Cortex of kidney (tissue), 1 donor: Measurements from ENCODE around the gene SLC20A1.
"Not testable (repeated sequence)": the region's sequence is repeated elsewhere in the genome, so short reads cannot be mapped to it uniquely, and the experiment has no call there.

Experiments used
- DNase-seq: peaks from one replicate; lab custom pipeline; 2025; lab: John Stamatoyannopoulos, UW

The SLC20A1 gene, protein sequence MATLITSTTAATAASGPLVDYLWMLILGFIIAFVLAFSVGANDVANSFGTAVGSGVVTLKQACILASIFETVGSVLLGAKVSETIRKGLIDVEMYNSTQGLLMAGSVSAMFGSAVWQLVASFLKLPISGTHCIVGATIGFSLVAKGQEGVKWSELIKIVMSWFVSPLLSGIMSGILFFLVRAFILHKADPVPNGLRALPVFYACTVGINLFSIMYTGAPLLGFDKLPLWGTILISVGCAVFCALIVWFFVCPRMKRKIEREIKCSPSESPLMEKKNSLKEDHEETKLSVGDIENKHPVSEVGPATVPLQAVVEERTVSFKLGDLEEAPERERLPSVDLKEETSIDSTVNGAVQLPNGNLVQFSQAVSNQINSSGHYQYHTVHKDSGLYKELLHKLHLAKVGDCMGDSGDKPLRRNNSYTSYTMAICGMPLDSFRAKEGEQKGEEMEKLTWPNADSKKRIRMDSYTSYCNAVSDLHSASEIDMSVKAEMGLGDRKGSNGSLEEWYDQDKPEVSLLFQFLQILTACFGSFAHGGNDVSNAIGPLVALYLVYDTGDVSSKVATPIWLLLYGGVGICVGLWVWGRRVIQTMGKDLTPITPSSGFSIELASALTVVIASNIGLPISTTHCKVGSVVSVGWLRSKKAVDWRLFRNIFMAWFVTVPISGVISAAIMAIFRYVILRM

DNA sequence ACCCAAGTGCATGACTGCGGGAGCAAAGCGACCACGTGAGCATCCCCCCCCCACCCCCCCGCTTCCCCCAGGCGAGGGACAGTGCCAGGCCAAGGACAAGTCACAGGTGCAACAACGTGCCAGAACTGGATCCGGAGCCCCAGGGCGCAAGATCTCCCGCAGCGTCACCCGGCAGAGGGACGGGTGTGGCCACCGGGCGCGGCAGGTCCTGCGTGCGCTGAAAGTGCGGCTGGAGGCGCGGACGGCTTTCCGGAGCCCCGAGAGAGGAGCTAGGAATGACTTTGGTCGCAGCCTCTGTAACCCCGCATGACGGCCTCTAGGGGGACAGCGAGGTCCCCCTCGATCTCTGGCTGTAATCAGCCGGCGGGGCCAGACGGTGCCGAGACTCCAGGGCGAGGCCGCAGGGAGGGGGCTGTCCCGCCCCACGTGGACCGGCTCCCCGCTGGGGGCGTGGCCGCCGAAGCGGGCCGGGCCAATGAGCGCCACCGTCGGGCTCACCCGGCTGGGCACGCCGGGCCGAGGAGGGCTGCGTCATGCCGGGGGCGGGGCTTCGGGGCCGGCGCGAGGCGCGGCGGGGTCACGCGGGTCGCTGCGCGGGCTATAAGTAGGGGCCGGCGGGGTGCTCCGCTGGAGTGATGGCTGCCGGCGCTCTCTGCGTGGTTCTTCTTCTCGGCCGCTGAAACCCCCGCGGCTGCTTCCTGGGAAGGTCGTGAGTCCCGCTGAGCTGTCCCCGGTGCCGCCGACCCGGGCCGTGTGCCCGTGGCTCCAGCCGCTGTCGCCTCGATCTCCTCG lies at the start of gene SLC20A1:
SLC20A1 (plus strand) TSS at position 630 of the 792 bp plus-strand sequence. CDS start 890 bp downstream, outside the sequence.
- peak; percentile 90 for DNase-seq

DNA sequence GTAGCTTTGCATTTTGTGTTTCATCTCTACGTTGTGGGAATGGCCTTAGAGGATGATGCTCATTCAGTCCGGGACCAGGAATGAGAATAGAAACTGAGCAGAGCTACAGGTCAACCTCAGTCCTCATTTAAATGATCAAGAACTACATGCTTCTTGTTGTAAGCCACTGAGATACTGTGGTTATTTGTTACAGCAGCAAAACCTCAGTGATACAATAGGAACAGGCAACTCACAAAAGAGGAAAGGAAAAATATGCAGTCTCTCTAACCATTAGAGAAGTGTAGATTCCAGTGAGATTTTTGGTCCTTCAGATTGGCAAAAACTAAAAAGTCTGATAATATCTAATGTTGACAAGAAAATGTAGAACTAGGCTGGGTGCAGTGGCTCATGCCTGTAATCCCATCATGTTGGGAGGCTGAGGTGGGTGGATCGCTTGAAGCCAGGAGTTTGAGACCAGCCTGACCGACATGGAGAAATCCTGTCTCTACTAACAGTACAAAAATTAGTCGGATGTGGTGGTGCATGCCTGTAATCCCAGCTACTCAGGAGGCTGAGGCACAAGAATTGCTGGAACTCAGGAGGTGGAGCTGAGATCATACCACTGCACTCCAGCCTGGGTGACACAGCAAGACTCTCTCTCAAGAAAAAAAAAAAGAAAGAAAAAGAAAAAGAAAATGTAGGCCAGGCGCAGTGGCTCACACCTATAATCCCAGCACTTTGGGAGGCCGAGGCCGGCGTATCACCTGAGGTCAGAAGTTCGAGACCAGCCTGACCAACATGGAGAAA lies 48.0 kb upstream of the SLC20A1 start:
- no peak for DNase-seq

DNA sequence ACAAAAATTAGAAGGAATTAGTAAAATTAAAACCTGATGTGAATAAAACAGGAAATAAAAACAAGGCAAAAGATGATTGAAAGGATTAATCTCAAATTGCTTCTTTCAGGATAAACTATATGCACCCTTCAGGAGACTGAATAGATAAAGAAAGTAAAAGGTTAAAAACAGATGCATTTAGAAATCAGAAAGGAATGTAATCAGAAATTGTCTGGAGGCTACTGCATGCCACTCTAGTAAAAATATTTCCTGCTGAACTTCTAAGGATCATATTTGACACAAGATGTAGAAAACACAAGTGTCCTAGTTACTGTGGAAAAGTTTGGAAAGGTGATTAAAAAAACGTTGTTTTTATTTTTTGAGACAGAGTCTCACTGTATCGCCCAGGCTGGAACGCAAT lies 45.1 kb upstream of the SLC20A1 start:
- no peak for DNase-seq

DNA sequence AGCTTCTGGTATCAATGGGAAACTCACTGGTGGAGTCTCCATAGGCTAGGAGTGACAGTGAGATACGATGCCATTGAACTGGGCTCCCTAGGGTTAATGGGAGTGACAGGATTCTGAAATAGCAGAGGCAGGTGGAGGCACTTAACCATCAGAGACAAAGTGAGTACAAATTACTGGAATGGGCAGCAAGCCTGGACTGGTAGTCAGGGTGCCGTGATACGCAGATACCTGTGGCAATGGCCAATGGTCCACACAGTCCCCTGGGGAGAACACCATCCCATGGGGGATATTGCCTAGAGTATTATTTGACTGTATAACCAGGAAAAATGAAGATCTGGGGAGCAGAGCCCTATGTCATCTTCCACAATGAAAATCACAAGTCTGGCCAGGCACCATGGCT lies 44.0 kb upstream of the SLC20A1 start:
- no peak for DNase-seq

DNA sequence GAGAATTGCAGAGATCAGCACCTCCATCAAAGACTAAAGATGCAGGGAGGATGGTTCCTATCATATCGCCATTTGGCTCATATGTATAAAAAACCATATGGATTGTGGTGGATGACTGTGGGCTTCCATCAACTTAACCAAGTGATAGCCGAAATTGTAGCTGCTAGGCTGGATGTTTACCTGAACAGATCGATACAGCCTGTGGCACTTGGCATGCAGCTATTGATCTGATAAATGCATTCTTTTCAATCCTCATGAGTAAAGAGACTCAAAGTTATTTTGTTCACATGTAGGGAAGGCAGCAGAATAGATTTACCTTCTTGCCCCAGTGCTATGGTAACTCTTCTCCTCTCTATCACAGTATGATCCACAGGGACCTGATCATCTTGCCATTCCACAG lies 42.8 kb upstream of the SLC20A1 start:
- DNase-seq = no peak

DNA sequence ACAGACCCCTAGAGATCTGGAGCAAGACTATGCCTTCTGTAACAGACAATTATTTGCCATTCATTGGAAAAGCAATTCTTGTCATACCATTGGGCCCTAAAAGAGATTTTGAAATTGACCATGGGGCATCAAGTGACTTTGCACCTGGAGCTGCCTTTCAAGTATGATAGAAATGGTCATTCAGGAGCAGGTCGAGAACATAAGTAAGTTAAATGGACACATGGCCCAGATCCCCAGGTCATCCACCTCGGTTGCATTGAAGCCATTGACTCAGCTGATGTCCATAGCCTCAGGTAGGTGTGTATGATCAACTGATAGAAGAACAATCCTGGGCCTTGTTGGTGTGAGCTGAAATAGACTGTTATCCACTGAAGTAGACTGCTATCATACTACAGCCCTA lies 42.0 kb upstream of the SLC20A1 start:
- DNase-seq = no peak

DNA sequence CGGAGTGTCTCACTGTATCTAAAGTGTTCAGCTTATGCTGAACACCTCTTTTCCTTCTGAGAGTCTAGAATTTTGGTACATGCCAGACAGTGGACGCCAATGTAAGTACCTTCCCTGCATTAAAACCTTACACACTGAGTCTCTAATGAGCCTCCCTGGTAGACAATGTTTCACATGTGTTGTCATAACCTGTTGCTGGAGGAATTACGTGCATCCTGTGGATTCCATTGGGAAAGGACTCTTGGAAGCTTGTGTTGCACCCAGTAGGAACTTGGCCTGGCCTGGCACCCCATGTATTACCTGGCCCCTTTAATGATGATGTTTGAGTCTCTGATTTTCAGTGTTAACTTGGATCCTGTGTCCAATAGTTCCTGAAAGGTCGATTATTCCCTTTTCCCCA lies 40.8 kb upstream of the SLC20A1 start:
- no peak for DNase-seq

DNA sequence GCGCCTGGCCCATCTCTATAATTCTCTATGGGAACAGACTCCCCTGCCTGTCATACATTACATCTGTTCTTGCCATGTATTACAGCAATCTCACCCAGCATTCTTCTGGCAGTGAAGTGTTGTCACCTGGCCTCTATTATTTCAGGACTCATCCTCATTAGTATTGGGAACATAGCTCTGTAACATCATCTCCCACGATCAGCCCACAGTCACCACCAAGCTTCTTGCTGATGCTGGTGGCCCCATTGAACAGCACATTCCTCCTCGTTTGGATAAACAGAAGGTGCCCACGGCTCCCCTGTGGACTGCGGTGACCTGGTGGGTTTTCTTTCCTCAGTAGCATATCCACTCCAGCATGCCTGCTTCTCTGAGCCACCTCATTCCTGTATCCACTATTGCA lies 39.8 kb upstream of the SLC20A1 start:
- no peak for DNase-seq

DNA sequence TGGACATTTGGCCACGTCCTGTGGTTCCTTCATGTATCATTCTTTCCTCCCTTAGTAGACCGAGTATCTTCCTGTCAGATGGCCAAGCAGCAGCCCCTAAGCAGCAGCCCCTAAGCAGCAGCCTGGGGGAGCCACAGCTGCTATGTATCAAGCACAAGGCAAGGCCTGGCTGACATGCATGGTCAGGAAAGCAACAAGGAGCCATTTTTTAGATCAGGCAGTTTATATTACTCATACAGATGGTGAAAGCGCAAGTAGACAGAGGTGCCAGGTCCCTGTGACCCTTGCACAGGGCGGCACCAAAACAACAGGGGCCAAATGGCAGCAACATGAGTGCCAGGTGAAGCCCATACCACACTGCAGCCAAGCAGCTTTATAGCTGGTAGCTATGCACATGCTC lies 39.2 kb upstream of the SLC20A1 start:
- no peak for DNase-seq

DNA sequence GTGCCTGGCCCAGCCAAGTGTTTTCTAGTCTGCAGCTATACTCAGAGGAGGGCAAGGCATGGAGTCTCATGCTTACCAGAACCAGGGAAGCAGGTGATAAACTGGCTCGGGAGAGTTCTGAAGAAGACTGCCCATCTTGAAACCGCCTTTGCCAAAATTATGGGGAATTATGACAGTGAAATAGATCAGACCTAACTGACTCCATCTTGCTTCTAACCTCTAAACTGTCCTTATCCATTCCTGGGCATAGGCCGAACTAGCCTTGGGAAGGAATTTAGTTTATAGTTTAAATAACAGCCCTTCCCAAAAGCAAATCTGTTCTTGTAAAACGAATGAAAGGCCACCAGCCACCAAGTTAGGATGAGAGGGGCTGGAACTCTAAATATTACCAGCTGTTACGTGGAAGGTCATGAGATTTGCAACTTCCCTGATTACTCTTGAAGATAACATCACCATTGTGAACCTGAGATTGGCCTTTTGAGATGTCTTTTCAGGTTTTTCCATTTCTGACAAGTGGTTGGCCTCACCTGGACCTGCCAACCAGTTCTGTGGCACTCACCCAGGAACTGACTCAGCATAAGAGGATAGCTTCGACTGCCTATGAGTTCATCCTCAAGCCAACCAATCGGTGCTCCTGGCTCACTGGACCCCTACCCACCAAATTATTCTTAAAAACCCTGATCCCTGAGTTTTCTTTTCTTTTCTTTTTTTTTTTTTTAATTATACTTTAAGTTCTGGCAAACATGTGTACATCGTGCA lies 37.9 kb upstream of the SLC20A1 start:
- DNase-seq = no peak

DNA sequence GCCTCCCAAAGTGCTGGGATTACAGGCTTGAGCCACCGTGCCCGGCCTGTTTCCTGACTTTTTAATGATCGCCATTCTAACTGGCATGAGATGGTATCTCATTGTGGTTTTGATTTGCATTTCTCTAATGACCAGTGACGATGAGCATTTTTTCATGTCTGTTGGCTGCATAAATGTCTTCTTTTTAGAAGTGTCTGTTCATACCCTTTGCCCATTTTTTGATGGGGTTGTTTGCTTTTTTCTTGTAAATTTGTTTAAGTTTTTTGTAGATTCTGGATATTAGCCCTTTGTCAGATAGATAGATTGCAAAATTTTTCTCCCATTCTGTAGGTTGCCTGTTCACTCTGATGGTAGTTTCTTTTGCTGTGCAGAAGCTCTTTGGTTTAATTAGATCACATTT lies 36.4 kb upstream of the SLC20A1 start:
- not testable (repeated sequence) for DNase-seq

DNA sequence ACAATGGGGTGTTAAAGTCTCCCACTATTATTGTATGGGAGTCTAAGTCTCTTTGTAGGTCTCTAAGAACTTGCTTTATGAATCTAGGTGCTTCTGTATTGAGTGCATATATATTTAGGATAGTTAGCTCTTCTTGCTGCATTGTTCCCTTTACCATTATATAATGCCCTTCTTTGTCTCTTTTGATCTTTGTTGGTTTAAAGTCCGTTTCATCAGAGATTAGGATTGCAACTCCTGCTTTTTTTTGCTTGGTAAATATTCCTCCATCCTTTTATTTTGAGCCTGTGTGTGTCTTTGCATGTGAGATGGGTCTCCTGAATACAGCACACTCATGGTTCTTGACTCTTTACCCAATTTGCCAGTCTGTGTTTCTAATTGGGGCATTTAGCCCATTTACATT lies 33.5 kb upstream of the SLC20A1 start:
- not testable (repeated sequence) for DNase-seq

DNA sequence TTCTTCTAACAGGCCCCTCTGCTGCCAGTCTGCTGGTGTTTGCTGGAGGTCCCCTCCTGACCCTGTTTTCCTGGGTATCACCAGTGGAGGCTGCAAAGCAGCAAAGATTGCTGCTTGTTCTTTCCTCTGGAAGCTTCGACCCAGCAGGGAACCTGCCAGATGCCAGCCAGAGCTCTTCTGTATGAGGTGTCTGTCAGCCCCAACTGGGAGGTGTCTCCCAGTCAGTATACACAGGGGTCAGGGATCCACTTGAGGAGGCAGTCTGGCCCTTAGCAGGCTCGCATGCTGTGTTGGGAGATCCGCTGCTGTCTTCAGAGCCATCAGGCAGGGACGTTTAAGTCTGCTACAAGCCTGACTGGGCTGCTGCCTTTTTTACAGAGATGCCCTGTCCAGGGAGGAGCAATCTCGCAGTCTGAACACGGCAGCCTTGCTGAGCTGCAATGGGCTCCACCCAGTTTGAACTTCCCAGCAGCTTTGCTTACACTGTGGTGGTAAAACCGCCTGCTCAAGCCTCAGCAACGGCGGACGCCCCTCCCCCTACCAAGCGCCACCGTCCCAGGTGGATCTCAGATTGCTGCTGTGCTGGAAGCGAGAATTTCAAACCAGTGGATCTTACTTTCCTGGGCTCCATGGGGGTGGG lies 31.4 kb upstream of the SLC20A1 start:
- no peak for DNase-seq

DNA sequence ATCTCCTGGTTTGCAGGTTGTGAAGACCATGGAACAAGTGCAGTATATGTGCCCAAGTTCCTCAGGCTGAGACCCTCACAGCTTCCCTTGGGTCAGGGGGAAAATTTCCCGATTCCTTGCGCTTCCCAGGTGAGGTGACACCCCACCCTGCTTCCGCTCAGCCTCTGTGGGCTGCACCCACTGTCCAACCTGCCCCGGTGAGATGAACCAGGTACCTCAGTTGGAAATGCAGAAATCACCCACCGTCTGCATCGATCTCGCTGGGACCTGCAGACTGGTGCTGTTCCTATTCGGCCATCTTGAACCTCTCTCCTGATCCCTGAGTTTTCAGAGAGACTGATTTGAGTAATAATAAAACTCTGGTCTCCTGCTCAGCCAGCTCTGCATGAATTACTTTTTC lies 30.7 kb upstream of the SLC20A1 start:
- no peak for DNase-seq

DNA sequence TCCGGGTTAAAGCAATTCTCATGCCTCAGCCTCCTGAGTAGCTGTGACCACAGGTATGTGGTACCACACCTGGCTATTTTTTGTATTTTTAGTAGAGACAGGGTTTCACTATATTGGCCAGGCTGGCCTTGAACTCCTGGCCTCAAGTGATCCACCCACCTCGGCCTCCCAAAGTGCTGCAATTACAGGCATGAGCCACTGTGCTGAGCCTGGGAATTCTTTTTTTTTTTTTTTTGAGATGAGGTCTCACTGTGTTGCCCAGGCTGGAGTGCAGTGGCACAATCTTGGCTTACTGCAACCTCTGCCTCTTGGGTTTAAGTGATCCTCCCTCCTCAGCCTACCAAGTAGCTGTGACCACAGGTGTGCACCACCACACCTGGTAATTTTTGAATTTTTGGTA lies 29.9 kb upstream of the SLC20A1 start:
- DNase-seq = not testable (repeated sequence)

DNA sequence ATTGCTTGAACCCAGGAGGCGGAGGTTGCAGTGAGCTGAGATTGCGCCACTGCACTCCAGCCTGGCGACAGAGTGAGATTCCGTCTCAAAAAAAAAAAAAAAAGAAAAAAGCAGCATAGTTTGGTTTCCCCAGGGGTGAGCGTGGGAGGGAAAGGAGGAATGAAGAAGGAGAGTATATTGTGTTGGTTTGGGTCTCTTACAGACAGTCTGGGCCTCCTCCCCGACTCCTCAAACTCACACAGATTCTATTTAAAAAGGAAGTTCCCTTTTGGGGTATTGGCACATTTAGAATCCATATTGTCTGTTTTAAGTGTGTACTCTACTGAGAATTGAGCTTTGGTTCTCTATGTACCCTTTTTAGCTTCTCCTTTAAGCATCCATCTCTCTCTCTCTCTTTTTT lies 27.4 kb upstream of the SLC20A1 start:
- no peak for DNase-seq

DNA sequence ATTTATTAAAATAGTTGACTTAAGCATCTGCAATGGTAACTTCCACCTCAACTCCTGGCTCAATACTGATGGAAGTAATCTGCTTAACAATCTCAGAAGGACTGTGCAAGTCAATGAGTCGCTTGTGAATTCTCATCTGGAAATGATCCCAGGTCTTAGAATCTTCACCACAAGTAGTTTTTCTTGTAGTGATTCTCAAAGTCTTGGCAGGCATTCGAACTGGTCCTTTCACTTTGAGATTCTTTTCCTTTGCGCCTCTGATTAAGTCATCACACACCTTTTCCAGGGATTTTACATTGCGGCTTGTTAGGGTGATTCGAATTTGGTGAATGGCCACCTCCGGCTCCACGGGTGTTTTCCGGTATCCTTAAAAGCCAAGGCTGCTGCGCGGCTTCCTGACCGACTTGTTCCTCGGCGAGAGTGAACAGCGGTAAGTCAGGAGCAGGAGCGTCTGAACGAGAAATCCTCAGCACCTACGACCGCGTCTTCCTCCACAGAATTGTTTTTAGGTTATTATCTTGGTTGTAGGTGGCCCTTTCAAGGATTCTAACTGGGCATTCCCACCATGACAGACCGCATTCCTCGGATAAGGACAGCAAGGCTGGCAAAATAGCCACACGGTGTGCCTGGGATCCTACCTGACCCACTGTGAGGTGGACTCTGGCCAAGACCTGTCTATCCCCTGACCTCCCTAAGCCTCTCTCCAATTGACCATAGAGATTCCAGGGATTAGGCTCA lies 23.8 kb upstream of the SLC20A1 start:
- no peak for DNase-seq

DNA sequence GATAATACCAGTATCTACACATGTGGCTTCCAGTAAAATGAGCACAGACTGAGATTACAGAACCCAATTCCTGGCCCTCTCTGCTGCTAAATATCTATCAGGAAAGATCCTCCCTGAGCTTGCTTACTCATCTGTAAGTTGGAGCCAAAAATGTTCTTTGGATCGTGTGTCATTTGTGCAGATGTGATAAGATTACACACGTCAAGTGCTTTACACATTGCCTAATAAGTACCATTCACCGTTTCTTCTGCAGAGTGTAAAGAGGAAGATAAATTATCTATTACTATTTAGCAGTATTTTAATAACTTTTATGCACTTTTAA lies 23.2 kb upstream of the SLC20A1 start:
- no peak for DNase-seq

DNA sequence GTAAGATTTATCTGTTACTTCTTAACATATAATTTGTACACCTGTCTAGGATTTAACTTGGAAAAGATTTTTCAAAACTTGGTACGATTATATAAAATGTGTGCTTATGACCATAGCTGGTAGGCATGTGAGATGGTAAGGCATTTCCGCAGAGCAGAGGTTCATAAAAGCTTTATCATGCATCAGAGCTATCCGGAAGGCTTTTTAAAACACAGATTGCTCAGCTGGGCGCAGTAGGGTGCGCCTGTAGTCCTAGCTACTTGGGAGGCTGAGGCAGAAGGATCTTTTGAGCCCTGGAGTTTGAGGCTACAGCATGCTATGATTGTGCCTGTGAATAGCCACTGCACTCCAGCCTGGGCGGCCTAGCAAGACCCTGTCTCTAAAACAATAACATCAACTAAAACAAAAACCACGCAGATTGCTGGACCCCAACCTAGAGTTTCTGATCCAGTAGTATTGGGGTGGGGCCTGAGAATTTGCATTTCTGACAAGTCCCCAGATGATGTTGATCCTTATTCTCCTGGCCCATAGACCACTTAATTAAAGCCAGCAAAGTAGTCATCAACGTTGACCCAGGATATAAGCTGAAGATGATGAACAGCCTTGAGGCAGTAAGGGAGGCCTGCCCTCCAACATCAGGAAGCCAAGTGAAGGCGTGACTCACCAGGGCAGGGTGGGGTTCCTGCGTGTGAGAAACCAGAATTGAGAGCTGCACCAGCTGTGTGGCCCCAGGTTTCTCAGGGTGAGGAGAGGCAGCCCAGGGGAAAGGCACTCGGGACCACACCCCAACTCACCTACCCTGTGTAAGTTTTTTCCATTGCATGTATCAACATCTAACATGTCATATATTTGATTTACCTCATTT lies 21.6 kb upstream of the SLC20A1 start:
- no peak for DNase-seq
